Activated T-helper 1 cell treated with anti-CD3 and anti-CD28 coated beads, Interleukin-12 subunit alpha, Interleukin-12 subunit beta, Interleukin-2, Interleukin-4 antibody, amounts not matched to agents 30 ng/mL and 10 ng/mL and 1 ng/mL, durations not matched to agents 14 hours and 24 hours and 36 hours (primary cell): ENCODE results near the gene MORN5. TPM values are rescaled to one million over a fixed set of nuclear protein-coding genes. Genes with fewer than 3 reads are reported as not detected.

ENCODE experiments used
- DNase-seq: peaks from one replicate; pipeline ENCODE4 v3.0.0; 2021; ENCODE audit warnings: low spot score
- H3K27ac Mint-ChIP-seq: one replicate; pipeline ENCODE4 v1.8.0; 2021; ENCODE audit warnings: mild to moderate bottlenecking, mixed read lengths
- H3K27me3 Mint-ChIP-seq: one replicate; pipeline ENCODE4 v1.8.0; 2022; ENCODE audit warnings: mild to moderate bottlenecking, moderate library complexity, mixed read lengths; ENCODE audit not compliant: insufficient read depth
- H3K36me3 Mint-ChIP-seq: one replicate; pipeline ENCODE4 v1.8.0; 2021; ENCODE audit warnings: low read depth, mixed read lengths
- H3K4me1 Mint-ChIP-seq: one replicate; pipeline ENCODE4 v1.8.0; 2021; ENCODE audit warnings: low read depth, mixed read lengths
- H3K4me3 Mint-ChIP-seq: one replicate; pipeline ENCODE4 v1.8.0; 2021; ENCODE audit warnings: mild to moderate bottlenecking, moderate library complexity, mixed read lengths
- H3K9me3 Mint-ChIP-seq: one replicate; pipeline ENCODE4 v1.8.0; 2021; ENCODE audit warnings: mixed read lengths
- intact Hi-C: fragments of 100-400 bp; cut with micrococcal nuclease; formaldehyde crosslinking; loops from one replicate; pipeline ENCODE4 v1.15.1; 2024
- total RNA-seq: library from RNA; stranded (reverse); gene quantifications from 2 replicates; pipeline ENCODE4 v1.2.3, GENCODE V29; 2022

MORN5 gene
- total RNA-seq, 1 donor from 2014 or later: not detected

DNA sequence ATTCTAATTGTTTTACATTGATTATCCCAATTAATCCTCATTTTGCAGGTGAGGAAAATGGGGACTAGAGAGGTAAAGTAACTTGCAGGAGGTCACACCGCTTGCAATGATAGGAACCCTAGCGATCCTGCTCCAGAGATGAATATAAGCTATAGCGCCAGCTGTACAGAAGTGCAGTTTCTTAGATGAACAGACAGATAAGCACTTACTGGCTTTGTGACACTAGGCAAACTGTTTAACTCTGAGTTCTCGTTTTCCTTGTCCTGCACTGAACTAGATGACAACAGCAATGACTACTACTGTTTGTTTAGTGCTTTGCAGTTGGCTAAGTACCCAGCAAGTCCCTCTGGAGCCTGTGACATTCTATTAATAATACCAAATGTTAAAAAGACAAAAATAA lies 57.9 kb downstream of the MORN5 start:
- Mint-ChIP-seq H3K9me3 (no peaks in the 10 kb centered on the region), H3K36me3 (peaks cover 3% of the 10 kb centered on the region), H3K27me3 (peaks cover 80% of the 10 kb centered on the region), H3K4me3 (no peak overlapping the region), H3K4me1 (peaks cover 25% of the 10 kb centered on the region), H3K27ac (no peak overlapping the region)
- no peak for DNase-seq
- intact Hi-C loops: loop anchor here (10.0 kb wide), 1 partner anchor 93 kb away; no protein-coding TSS in a partner anchor

DNA sequence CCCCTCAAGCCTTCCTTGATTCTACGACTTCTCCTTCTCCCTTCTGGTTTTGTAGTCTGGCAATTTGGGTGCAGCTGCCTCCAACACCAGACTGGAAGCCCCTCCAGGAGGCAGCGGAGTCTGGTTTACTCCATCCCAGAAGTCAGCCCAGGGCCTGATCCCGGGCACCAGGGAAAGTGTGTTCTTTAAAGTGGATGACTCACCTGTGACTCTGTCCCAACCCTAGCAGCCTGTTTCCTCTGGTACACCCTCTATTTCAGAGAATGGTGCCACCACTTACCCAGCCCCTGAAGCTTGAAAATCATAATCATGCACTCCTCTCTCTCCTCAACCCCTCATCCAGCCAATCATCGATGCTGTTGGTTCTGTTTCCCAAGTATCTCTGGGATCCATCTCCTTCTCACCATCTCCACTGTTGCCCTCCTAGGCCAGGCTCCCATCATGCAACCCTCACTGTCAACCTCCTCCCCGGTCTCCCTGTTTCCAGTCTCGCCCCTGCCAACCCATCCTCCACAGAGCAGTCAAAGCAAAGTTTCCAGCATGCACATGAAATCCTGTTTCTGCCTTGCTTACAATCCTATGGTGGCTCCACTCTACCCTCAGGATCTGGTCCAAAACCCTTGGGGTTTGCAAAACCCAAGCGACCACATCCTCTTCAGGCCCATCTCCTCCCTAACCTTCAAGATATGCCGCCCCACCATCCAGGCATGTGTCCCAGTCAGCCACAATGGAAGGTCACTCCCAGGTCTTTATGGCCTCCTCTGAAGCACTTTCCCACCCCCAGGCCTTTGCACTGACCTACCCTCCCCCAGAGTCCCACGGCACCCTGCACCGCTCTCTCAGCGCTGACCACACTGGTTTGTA lies 58.6 kb downstream of the MORN5 start:
- intact Hi-C loops: loop anchor here (10.0 kb wide), 1 partner anchor 94 kb away; no protein-coding TSS in a partner anchor
- H3K4me3 Mint-ChIP-seq: peak overlapping the region; percentile 56
- H3K4me1 Mint-ChIP-seq: peaks cover 27% of the 10 kb centered on the region
- H3K36me3 Mint-ChIP-seq: peaks cover 3% of the 10 kb centered on the region
- peaks cover 79% of the 10 kb centered on the region for H3K27me3 Mint-ChIP-seq
- no peaks in the 10 kb centered on the region for H3K9me3 Mint-ChIP-seq
- DNase-seq: no peak
- no peak overlapping the region for H3K27ac Mint-ChIP-seq

DNA sequence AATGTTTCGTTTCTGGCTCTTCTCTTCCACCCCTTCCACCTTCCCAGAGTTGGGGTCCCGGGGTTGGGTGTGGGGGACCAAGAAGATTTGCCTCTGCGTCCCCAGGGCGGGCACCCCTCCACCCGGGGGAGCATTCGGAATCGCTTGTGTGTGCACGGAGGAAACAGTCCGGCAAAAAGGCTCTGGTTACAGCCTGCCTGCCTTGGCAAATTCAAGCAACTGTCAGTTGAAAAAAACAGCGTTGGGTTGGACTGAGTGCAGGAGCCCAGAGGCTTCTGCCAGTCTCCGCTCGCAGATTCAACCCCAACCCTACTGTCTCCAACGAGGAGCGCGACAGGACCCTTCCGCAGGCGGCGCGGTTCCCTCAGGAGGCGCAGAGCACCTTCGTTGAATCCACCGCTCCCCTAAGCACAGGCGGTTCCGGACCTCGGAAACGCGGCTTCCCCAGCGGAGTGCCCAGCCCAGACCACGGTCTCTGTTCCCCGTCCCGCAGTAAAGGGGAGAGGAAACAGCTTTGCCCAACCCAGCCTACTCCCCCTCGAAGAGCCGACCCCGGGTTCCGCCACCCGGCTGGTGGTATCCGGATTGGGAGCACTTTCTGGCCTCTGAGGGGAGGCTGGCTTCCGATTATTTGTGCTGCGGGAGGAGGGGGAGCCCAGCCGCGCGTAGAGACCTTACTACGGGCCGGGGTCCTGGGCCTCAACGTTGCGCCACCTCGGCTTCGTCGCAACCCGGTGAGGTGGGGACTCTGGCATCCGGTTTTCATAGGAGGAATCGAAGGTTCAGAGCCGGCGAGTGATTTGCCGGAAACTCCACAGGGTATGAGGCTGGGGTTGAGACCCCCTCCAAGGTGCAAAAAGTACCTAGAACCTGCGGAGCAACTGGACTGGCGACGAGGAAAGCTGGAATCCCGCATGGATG lies 59.5 kb downstream of the MORN5 start:
- H3K27ac Mint-ChIP-seq: no peak overlapping the region
- H3K27me3 Mint-ChIP-seq: peaks cover 84% of the 10 kb centered on the region
- H3K9me3 Mint-ChIP-seq: no peaks in the 10 kb centered on the region
- peaks cover 27% of the 10 kb centered on the region for H3K4me1 Mint-ChIP-seq
- H3K4me3 Mint-ChIP-seq: peak overlapping the region; percentile 56
- intact Hi-C loops: loop anchor here (10.0 kb wide), 1 partner anchor 94 kb away; no protein-coding TSS in a partner anchor
- peaks cover 3% of the 10 kb centered on the region for H3K36me3 Mint-ChIP-seq
- DNase-seq: no peak

DNA sequence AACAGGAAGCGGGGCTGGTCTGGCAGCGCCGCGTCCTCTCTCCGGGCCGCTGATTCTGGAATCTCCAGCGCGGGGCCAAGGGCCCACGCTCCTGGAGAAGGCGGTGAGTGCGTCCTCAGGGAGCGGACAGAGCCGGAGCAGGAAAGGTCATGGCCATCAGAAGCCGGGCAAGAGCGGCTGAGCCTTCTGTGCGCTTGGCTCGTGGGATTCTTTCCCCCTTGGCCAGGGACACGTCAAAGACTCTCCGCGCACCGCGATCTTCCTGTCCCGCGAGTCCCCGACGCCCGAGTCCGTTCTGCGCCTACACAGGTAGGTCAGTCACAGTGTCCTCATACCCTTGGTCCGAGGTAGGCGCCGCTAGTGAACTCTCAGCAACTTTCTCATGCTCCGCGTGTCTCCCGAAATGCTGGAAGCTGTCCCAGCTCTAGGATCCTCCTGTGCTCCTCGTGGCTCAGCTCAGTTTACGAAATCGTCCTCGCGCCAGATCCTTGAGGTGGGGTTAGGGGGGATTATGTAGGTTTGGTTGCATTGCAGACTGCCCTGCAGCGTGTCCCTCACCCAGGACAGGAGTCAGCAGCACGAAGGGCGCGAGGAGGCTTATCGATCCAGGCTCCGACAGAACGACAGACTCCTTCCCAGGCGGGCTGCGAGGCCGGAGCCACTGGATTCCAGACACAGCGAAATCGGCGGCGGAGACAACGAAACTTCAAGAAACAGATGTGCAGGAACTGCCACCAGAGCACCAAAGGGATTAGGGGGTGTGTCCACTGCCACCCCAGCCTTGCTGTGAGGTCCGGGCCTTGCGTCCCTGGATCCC lies 60.4 kb downstream of the MORN5 start:
- intact Hi-C loops: loop anchor here (10.0 kb wide), 1 partner anchor 95 kb away; no protein-coding TSS in a partner anchor
- H3K36me3 Mint-ChIP-seq: peaks cover 3% of the 10 kb centered on the region
- peak overlapping the region; percentile 56 for H3K4me3 Mint-ChIP-seq
- peaks cover 27% of the 10 kb centered on the region for H3K4me1 Mint-ChIP-seq
- H3K27ac Mint-ChIP-seq: no peak overlapping the region
- DNase-seq: no peak
- no peaks in the 10 kb centered on the region for H3K9me3 Mint-ChIP-seq
- peaks cover 82% of the 10 kb centered on the region for H3K27me3 Mint-ChIP-seq

DNA sequence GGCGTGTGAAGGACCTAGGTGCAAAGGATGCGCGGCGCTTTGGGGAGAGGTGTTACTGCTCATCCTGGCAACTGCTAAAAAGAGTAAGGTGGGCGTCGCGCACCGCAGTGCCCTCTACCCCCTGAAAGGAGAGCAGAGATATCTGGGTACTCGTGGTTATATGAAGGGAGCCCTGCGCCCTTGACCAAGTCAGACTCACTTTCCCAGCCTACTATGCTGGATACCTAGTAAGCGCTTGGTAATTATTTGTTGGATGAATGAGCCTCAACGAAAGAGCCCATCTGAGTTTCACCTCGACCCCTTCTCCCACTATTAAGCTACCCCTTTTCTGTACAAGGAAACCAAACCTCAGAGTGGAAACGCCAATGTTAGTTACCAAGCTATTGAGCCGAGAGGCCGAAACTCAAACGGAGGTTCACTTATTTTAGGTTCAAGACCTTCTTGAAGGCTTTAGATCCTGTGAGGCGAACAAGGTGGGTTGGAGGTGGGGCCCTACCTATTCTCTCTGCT lies 61.0 kb downstream of the MORN5 start:
- intact Hi-C loops: no loop called here
- H3K4me3 Mint-ChIP-seq: no peak overlapping the region
- DNase-seq: no peak
- peaks cover 3% of the 10 kb centered on the region for H3K36me3 Mint-ChIP-seq
- H3K4me1 Mint-ChIP-seq: peaks cover 27% of the 10 kb centered on the region
- H3K9me3 Mint-ChIP-seq: no peaks in the 10 kb centered on the region
- peaks cover 75% of the 10 kb centered on the region for H3K27me3 Mint-ChIP-seq
- H3K27ac Mint-ChIP-seq: no peak overlapping the region

DNA sequence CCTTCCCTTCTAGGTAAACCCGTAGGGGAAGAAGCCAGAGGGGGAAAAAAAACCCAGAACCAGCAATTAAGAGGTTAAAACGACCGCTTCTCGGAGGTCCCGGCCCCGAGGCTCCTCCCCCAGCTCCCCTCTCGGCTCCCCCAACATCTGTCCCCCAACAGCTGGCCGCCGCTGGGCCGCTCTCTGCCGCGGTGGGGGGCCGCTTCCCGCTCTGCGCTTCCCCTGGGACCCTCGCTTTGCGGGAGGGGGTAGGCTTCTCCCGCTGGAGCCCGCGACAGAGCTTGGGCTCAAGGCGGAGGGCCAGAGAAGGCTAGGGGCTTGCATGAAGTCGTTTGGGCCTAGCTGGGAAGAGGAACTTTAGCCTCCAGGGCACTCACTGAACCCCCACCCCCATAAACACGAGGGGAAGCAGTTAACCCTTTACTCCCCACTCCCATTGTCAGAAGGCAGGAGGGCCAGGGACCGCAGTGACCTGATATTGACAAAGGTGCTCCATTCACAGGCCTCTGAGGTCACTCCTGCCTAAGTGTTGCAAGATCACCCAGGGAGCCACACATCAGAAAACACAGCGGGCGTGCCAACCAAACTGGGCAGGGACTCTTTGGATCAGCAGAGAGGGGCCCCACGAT lies 61.6 kb downstream of the MORN5 start:
- no peak overlapping the region for H3K4me3 Mint-ChIP-seq
- no peaks in the 10 kb centered on the region for H3K9me3 Mint-ChIP-seq
- no peak for DNase-seq
- intact Hi-C loops: no loop called here
- no peak overlapping the region for H3K27ac Mint-ChIP-seq
- H3K27me3 Mint-ChIP-seq: peaks cover 71% of the 10 kb centered on the region
- H3K36me3 Mint-ChIP-seq: peaks cover 3% of the 10 kb centered on the region
- H3K4me1 Mint-ChIP-seq: peaks cover 27% of the 10 kb centered on the region

DNA sequence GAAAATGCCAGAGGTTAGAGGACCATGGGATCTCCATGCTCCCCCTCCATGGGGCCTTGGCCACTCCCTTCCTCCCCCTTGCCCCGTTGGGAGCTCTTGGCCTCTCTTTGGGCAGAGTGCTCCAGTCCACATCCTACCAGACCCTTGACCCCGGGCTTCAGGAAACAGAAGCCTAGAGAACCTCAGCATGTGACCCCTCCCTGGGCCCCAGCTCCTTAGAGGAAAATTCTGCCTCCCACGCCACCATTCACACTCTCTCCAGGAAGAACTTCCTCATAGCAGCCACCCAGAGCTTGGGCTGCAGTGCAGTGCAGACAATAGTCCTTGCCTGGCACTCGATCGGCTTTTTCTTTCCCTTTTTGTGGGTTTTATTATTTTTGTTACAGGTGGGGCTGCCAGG lies 63.1 kb downstream of the MORN5 start:
- H3K4me3 Mint-ChIP-seq: no peak overlapping the region
- peaks cover 25% of the 10 kb centered on the region for H3K4me1 Mint-ChIP-seq
- no peak for DNase-seq
- intact Hi-C loops: no loop called here
- no peak overlapping the region for H3K27ac Mint-ChIP-seq
- peaks cover 3% of the 10 kb centered on the region for H3K36me3 Mint-ChIP-seq
- no peaks in the 10 kb centered on the region for H3K9me3 Mint-ChIP-seq
- H3K27me3 Mint-ChIP-seq: peaks cover 72% of the 10 kb centered on the region

DNA sequence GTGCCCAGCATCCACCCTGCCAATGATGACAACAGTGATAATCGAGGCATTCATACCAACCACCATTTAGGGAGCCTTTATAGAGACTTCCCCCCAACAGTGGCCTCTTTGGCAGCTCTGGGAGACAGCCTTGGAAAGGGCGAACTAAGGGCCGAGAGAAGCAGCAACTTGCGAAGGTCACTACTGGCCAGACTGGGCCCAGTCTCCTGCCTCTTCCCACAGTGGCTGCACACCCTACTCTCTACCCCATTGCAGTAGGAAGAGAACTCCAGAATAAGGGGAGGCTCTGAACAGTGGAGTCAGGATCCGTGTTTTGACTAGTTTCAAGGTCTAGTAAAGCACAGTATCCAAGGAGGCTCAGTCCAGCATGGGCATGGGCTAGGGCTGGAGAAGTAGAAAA lies 63.7 kb downstream of the MORN5 start:
- no peak for DNase-seq
- H3K36me3 Mint-ChIP-seq: peaks cover under 1% of the 10 kb centered on the region
- peaks cover 65% of the 10 kb centered on the region for H3K27me3 Mint-ChIP-seq
- peaks cover 19% of the 10 kb centered on the region for H3K4me1 Mint-ChIP-seq
- H3K9me3 Mint-ChIP-seq: no peaks in the 10 kb centered on the region
- H3K27ac Mint-ChIP-seq: no peak overlapping the region
- intact Hi-C loops: no loop called here
- H3K4me3 Mint-ChIP-seq: no peak overlapping the region

DNA sequence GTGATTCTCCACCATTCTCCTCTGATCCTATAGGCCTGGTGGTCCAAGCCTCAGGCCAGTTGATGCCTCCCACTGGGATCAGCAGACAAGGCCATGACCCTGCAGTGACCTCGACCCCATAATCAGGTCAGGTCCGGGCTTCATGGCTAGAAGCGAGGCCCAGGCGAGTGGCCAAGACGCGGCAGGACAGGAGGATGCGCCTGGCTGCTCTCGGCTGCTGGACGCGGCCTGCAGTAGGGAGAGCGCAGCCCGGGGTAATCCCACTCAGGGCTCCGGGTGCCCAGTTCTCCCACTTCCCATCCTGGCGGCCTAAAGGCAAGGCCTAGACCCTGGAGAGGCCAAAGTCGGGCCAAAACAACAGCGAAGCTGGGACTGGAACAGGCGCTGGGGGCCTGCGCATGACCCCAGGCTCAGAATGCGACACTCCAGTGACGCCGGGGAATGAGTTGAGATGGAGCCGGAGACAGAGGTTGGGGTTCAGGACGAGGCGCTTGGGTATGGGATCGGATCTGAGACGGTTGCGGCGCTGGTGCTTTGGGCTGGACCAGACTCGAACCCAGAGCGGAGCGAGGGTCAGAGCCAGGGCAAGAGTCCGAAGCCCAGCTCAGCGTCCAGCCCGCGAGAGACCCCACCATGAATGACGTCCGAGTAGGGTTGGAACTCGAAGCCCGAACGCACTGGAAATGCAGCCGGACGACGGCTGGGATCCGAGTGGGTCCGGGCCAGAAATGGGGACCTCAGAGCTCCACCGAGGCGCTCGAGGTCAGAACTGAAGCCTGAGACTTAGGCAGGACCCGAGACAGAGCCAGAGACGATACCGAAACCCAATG lies 65.8 kb downstream of the MORN5 start:
- Mint-ChIP-seq H3K27ac (no peak overlapping the region), H3K36me3 (no peaks in the 10 kb centered on the region), H3K27me3 (peaks cover 45% of the 10 kb centered on the region), H3K4me1 (peaks cover 6% of the 10 kb centered on the region), H3K4me3 (no peak overlapping the region), H3K9me3 (no peaks in the 10 kb centered on the region)
- no peak for DNase-seq
- intact Hi-C loops: no loop called here

DNA sequence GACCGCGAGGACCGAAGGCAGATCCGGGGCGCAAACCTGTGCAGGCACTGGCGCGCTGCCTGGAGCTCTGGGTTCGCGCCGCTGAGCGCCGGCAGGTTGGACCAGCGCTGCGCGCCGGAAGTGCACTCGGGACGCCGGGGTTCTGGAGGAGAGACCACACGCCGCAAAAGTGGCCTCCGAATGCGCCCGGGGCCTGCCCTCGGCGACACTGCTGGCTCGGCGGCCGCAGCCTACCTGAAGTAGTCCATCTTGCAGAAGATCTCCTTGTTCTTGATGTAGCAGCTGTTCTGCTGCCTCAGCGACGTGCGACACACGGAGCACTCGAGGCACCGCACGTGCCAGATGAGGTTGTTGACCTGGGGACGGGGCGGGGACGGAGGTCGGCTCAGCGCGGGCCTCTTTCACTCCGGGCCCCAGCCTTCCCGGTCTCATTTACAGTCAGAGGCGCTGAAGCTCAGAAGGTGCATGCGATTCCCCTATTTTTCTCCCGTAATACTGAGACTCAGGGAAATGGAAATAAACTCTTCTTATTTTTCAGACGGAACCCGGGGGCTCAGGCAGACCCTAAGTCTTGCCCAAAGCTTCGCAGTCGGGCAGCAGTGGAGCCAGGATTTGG lies 66.5 kb downstream of the MORN5 start:
- DNase-seq: no peak
- no peaks in the 10 kb centered on the region for H3K36me3 Mint-ChIP-seq
- H3K27me3 Mint-ChIP-seq: peaks cover 44% of the 10 kb centered on the region
- intact Hi-C loops: no loop called here
- H3K4me1 Mint-ChIP-seq: peaks cover 6% of the 10 kb centered on the region
- H3K4me3 Mint-ChIP-seq: no peak overlapping the region
- H3K9me3 Mint-ChIP-seq: no peaks in the 10 kb centered on the region
- no peak overlapping the region for H3K27ac Mint-ChIP-seq
